Measurements from ENCODE around the gene METTL2B.
"Not testable (repeated sequence)": the region's sequence is repeated elsewhere in the genome, so short reads cannot be mapped to it uniquely, and the experiment has no call there.

The METTL2B gene

DNA sequence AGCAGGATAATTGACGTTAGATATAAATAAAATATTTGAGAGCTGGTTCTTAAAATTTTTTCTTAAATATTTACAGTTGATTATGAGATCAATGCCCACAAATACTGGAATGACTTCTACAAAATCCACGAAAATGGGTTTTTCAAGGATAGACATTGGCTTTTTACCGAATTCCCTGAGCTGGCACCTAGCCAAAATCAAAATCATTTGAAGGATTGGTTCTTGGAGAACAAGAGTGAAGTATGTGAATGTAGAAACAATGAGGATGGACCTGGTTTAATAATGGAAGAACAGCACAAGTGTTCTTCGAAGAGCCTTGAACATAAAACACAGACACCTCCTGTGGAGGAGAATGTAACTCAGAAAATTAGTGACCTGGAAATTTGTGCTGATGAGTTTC is 2.5 kb downstream of the METTL2B start:
- H3K9me3 Mint-ChIP-seq, H3K27me3 Mint-ChIP-seq, H3K4me3 Mint-ChIP-seq, H3K27ac Mint-ChIP-seq, ATAC-seq: not testable (repeated sequence)
- Mint-ChIP-seq H3K36me3 (peaks cover 18% of the 10 kb centered on the region), H3K4me1 (peaks cover 17% of the 10 kb centered on the region)

GRCh38 chr7:128488134-128488533 is 11.6 kb downstream of the METTL2B start:
- not testable (repeated sequence) for H3K27ac Mint-ChIP-seq, H3K4me3 Mint-ChIP-seq, H3K4me1 Mint-ChIP-seq, H3K27me3 Mint-ChIP-seq, ATAC-seq, H3K9me3 Mint-ChIP-seq
- peaks cover 27% of the 10 kb centered on the region for H3K36me3 Mint-ChIP-seq

DNA sequence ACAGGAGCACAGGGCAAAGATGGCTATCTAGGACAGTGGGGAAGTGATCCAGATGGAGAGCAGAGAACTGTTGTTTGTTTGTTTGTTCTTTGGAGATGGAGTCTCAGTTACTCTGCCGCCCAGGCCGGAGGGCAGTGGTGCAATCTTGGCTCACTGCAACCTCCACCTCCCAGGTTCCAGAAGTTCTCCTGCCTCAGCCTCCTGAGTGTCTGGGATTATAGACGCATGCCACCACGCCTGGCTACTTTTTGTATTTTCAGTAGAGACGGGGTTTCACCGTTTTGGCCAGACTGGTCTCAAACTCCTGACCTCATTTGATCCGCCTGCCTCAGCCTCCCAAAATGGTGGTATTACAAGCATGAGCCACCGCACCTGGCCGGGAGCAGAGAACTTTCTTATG is 20.9 kb downstream of the METTL2B start:
- Mint-ChIP-seq H3K27me3 (no peaks in the 10 kb centered on the region), H3K36me3 (peaks cover 50% of the 10 kb centered on the region), H3K27ac (no peak overlapping the region), H3K4me1 (no peaks in the 10 kb centered on the region), H3K9me3 (no peaks in the 10 kb centered on the region), H3K4me3 (no peak overlapping the region)
- no peak for ATAC-seq

DNA sequence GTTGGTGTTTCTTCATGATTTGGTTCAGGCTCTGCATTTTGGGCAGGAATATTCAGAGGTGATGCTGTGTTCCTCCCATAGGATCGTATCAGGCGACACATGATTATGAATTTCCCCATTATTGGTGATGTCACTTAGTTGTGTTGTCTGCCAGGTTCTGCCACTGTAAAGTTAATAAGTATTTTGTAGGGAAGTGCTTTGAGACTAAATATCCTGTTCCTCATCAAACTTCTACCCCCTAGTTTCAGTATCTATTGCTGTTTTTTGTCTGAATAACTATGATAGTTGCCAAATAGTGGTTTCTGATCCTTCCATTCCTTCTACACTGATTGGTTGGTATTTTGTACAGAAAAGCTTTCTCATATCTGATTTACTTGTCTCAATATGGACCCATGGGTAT is 28.9 kb downstream of the METTL2B start:
- peak; percentile 32 for ATAC-seq
- H3K36me3 Mint-ChIP-seq: peaks cover 17% of the 10 kb centered on the region

DNA sequence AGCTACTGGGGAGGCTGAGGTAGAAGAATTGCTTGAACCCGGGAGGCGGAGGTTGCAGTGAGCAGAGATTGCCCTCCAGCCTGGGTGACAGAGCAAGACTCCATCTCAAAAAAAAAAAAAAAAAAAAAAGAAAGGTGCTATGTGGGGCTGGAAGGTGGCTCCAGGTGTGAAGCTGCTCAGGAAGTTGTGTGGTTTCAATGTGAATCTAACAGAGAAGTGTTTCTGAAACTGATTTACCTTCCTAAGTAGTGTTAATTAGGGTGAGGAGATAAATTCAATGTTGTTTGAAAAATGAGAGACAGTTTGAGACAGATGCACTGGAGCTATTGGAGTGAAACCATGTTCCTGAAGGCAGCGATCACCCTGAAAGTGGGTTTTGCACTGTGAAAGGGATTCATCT is 30.3 kb downstream of the METTL2B start:
- H3K27me3 Mint-ChIP-seq, H3K9me3 Mint-ChIP-seq, H3K36me3 Mint-ChIP-seq: not testable (repeated sequence)
- H3K4me1 Mint-ChIP-seq: peaks cover 37% of the 10 kb centered on the region
- H3K27ac Mint-ChIP-seq: peak overlapping the region; percentile 88
- peak overlapping the region; percentile 15 for H3K4me3 Mint-ChIP-seq
- peak; percentile 48 for ATAC-seq

More for the DNA sequence above, 28.9 kb downstream of the METTL2B start:
- H3K27me3 Mint-ChIP-seq, H3K9me3 Mint-ChIP-seq, H3K4me3 Mint-ChIP-seq: not testable (repeated sequence)
- H3K27ac Mint-ChIP-seq: peak overlapping the region; percentile 88
- peaks cover 32% of the 10 kb centered on the region for H3K4me1 Mint-ChIP-seq

GRCh38 chr7:128507321-128507993 is 30.9 kb downstream of the METTL2B start:
- Mint-ChIP-seq H3K4me1 (peaks cover 38% of the 10 kb centered on the region), H3K4me3 (peak overlapping the region; percentile 25), H3K27ac (peak overlapping the region; percentile 88)
- H3K36me3 Mint-ChIP-seq, H3K27me3 Mint-ChIP-seq, H3K9me3 Mint-ChIP-seq: not testable (repeated sequence)
- peak; percentile 65 for ATAC-seq

GRCh38 chr7:128511692-128512091 is 35.1 kb downstream of the METTL2B start:
- Mint-ChIP-seq H3K4me3 (peak overlapping the region; percentile 44), H3K27ac (peak overlapping the region; percentile 48), H3K4me1 (peaks cover 41% of the 10 kb centered on the region)
- H3K36me3 Mint-ChIP-seq, H3K27me3 Mint-ChIP-seq, H3K9me3 Mint-ChIP-seq: not testable (repeated sequence)
- ATAC-seq: peak; percentile 55

DNA sequence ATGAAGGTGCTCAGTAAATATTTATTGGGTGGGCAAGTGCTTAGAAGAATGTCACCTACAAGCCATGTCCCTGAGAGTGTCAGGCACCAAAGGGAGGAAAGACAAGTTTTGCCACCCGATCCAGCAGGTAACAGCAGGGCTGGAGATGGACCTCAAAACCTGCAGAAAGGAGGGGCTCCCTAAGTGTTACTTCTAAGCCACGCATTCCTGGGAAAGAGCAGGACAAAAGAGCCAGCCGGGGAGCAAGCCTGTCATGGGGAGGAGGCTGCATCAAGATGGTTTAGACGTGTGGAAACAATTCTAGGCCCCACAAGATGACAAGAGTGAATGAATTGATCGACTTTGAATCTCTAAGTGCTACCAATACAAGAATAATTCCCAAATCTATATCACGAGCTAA is 38.7 kb downstream of the METTL2B start:
- ATAC-seq, H3K4me3 Mint-ChIP-seq, H3K36me3 Mint-ChIP-seq, H3K27me3 Mint-ChIP-seq, H3K9me3 Mint-ChIP-seq: not testable (repeated sequence)
- Mint-ChIP-seq H3K27ac (peak overlapping the region; percentile 62), H3K4me1 (peaks cover 24% of the 10 kb centered on the region)

DNA sequence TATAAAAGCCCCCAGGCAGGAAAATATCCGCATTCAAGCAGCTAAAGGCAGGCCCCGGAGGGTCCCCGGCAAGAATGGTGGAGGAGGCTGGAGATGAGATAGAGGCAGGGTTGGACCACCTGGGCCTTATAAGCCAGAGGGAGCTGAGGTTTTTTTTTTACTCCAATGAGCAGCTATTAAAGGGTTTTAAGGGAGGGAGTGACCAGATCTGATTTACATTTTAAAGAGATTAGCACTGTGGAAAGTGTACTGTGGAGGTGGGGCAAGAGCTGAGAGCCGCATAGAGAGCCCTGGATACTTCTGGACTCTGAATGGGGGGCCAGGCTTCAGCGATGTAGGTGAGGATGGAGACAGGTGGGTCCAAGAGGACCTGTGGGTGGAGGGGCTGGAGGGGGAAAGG is 40.5 kb downstream of the METTL2B start:
- H3K27ac Mint-ChIP-seq, H3K4me3 Mint-ChIP-seq, H3K36me3 Mint-ChIP-seq, H3K9me3 Mint-ChIP-seq, ATAC-seq, H3K27me3 Mint-ChIP-seq: not testable (repeated sequence)
- H3K4me1 Mint-ChIP-seq: peaks cover 17% of the 10 kb centered on the region

DNA sequence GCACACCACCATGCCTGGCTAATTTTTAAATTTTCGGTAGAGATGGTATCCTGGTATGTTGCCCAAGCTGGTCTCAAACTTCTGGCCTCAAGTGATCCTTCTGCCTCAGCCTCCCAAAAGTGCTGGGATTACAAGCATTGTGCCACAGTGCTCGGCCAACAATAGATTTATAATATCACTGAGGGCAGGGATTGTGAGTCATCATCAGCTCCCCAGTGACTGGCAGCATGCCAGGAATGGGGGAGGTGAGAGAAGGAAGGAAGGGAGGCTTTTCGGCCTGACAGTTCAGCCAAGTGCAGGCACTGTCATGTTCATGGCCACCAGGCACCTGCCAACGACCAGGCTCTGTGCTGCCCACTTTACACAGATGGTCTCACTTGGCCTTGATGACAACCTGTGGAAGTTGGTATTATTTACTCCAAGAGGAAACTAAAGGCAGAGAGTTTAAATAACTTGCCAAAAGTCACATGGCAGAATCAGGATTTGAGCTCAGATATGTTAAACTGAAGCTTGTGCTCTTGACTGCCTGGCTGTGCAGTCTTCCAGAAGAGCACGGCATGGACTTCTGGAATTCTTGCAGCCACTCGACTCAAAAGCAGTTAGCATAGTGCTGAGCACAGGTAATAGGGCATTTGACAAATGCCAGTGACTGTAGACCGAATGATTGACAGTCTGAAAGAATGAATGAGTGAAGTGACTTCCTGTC is 46.8 kb downstream of the METTL2B start:
- not testable (repeated sequence) for H3K36me3 Mint-ChIP-seq, H3K4me1 Mint-ChIP-seq, H3K27me3 Mint-ChIP-seq, H3K9me3 Mint-ChIP-seq, H3K4me3 Mint-ChIP-seq
- H3K27ac Mint-ChIP-seq: peak overlapping the region; percentile 39
- peak; percentile 67 for ATAC-seq

DNA sequence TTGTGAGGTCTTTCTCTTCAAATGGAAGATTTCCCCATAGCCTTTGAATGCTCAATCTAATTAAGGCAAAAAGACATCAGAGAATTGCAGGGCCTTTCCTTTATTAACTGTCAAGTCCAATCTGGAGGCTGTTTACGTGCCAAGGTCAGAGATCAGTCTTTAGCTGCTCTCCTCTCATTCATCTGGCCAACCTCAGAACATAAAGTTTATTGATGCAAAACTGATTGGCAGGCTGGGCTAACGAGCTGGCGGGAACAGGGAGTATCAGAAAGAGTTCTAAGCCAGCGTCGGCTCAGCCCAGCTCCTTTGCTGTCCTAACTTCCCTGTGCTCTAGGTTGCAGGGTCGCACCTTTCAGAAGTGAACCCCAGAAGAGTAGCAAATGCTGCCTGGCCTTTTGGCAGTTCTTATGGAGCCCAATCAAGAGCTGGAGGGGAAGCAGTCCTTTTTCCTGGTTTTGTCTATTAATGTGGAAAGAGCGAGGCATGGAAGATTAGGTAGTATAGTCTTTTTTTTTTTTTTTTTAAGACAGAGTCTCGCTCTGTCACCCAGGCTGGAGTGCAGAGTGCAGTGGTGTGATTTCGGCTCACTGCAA is 47.5 kb downstream of the METTL2B start:
- not testable (repeated sequence) for H3K27me3 Mint-ChIP-seq, H3K36me3 Mint-ChIP-seq, ATAC-seq, H3K4me1 Mint-ChIP-seq, H3K27ac Mint-ChIP-seq, H3K4me3 Mint-ChIP-seq, H3K9me3 Mint-ChIP-seq

- H3K27me3 Mint-ChIP-seq, ATAC-seq, H3K9me3 Mint-ChIP-seq, H3K27ac Mint-ChIP-seq, H3K36me3 Mint-ChIP-seq, H3K4me3 Mint-ChIP-seq: not testable (repeated sequence)
- peaks cover 18% of the 10 kb centered on the region for H3K4me1 Mint-ChIP-seq
Measured at GRCh38 chr7:128525584-128525983, 49.0 kb downstream of the METTL2B start.

GRCh38 chr7:128526062-128526466 is 49.5 kb downstream of the METTL2B start:
- not testable (repeated sequence) for ATAC-seq, H3K36me3 Mint-ChIP-seq, H3K4me3 Mint-ChIP-seq, H3K9me3 Mint-ChIP-seq, H3K27me3 Mint-ChIP-seq, H3K27ac Mint-ChIP-seq
- H3K4me1 Mint-ChIP-seq: peaks cover 18% of the 10 kb centered on the region

DNA sequence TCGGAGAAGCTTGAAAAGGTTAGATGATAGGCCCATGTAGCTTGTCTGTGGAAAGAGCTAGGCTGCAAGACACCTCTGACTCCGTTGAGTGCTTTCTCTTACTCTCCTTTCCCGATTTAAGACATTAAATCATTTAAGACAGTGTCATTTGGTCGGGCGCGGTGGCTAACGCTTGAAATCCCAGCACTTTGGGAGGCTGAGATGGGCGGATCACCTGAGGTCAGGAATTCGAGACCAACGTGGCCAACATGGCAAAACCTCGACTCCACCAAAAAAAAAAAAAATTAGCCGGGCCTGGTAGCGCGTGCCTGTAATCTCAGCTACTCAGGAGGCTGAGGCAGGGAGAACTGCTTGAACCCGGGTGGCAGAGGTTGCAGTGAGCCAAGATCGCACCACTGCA is 52.6 kb downstream of the METTL2B start:
- H3K9me3 Mint-ChIP-seq, H3K27ac Mint-ChIP-seq, H3K4me3 Mint-ChIP-seq: not testable (repeated sequence)

GRCh38 chr7:128530121-128530854 is 53.7 kb downstream of the METTL2B start:
- not testable (repeated sequence) for H3K36me3 Mint-ChIP-seq, H3K9me3 Mint-ChIP-seq, H3K27me3 Mint-ChIP-seq
- Mint-ChIP-seq H3K4me1 (peaks cover 35% of the 10 kb centered on the region), H3K4me3 (peak overlapping the region; percentile 84), H3K27ac (peak overlapping the region; percentile 79)
- ATAC-seq: peak; percentile 65

More for the DNA sequence above, 52.6 kb downstream of the METTL2B start:
- peaks cover 26% of the 10 kb centered on the region for H3K4me1 Mint-ChIP-seq
- H3K27me3 Mint-ChIP-seq, H3K36me3 Mint-ChIP-seq, ATAC-seq: not testable (repeated sequence)

- Mint-ChIP-seq H3K27ac (no peak overlapping the region), H3K9me3 (no peaks in the 10 kb centered on the region), H3K4me1 (peaks cover 39% of the 10 kb centered on the region), H3K27me3 (no peaks in the 10 kb centered on the region), H3K36me3 (peaks cover 6% of the 10 kb centered on the region), H3K4me3 (peak overlapping the region; percentile 84)
- ATAC-seq: no peak
Measured at GRCh38 chr7:128530855-128531104, 54.2 kb downstream of the METTL2B start.

Measured in stimulated activated memory B cell treated with anti-CD40 and anti-IgM and Interleukin-4, amounts not matched to agents 10 μg/mL and 1 μg/mL and 100 μg/mL, for 72 hours (primary cell).